HepG2 (cell line): ENCODE data around the gene PLCL1. TPM values are rescaled to one million over a fixed set of nuclear protein-coding genes. Genes with fewer than 3 reads are reported as not detected.

Experiments
- FOXK2 ChIP-seq: fragments of 450-650 bp; IDR thresholded peaks from 2 replicates; pipeline ENCODE4 v1.6.1; 2016
- HOXA3 ChIP-seq: sonication (generic); formaldehyde crosslinking; IDR thresholded peaks from 2 replicates; pipeline ENCODE4 v1.5.0; 2020; ENCODE audit warnings: missing genetic modification reagents
- MAX ChIP-seq: IDR thresholded peaks from 2 replicates; pipeline ENCODE4 v1.6.1; 2012; ENCODE audit warnings: inconsistent platforms
- PAXIP1 ChIP-seq: sonication (generic); formaldehyde crosslinking; conservative IDR thresholded peaks from 2 replicates; pipeline ENCODE4 v1.4.0; 2020; ENCODE audit warnings: mild to moderate bottlenecking, missing genetic modification reagents, moderate library complexity
- PHB2 ChIP-seq: fragments of 450-650 bp; IDR thresholded peaks from 2 replicates; pipeline ENCODE4 v1.6.1; 2018; ENCODE audit not compliant: partially characterized antibody
- RBFOX2 ChIP-seq: fragments of 200-400 bp; formaldehyde crosslinking; IDR thresholded peaks from 2 replicates; pipeline ENCODE4 v1.6.1; 2017; ENCODE audit warnings: low read depth, mild to moderate bottlenecking, low read length
- SMARCC2 ChIP-seq: fragments of 450-650 bp; IDR thresholded peaks from 2 replicates; pipeline ENCODE4 v1.6.1; 2017; ENCODE audit warnings: antibody characterized with exemption, mild to moderate bottlenecking
- SRY ChIP-seq: sonication (generic); formaldehyde crosslinking; IDR thresholded peaks from 2 replicates; pipeline ENCODE4 v1.8.0; 2022; ENCODE audit warnings: mild to moderate bottlenecking, missing genetic modification reagents
- XBP1 ChIP-seq: sonication (generic); formaldehyde crosslinking; IDR thresholded peaks from 2 replicates; pipeline ENCODE4 v1.5.0; 2020; ENCODE audit warnings: missing genetic modification reagents
- ZBTB40 ChIP-seq, 2 experiments: fragments of 450-650 bp in 1 of 2; sonication (generic) in 1 of 2; formaldehyde crosslinking in 1 of 2; IDR thresholded peaks; 2 replicates each; pipeline versions ENCODE4 v1.6.1 to v1.8.0; 2016 to 2022; ENCODE audit warnings: antibody characterized with exemption in 1 of 2, mild to moderate bottlenecking in 1 of 2, missing genetic modification reagents in 1 of 2
- ZNF350 ChIP-seq: sonication (generic); formaldehyde crosslinking; IDR thresholded peaks from 2 replicates; pipeline ENCODE4 v1.4.0; 2020; ENCODE audit warnings: mild to moderate bottlenecking, low read depth, missing genetic modification reagents, borderline replicate concordance
- ZNF430 ChIP-seq: sonication (generic); formaldehyde crosslinking; IDR thresholded peaks from 2 replicates; pipeline ENCODE4 v1.9.0; 2021; ENCODE audit warnings: mild to moderate bottlenecking, missing genetic modification reagents
- ZNF512 ChIP-seq: sonication (generic); formaldehyde crosslinking; IDR thresholded peaks from 2 replicates; pipeline ENCODE4 v1.4.0; 2020; ENCODE audit warnings: mild to moderate bottlenecking, missing genetic modification reagents
- ZNF652 ChIP-seq: IDR thresholded peaks from 2 replicates; pipeline ENCODE4 v1.6.1; 2016; ENCODE audit warnings: low read depth, borderline replicate concordance
- polyA plus RNA-seq, 8 experiments: library from polyadenylated mRNA; depleted of rRNA in 3 of 8; stranded (reverse) in 7 of 8; unstranded in 1 of 8; fragments of >200 nt; fragmentation: Illumina TruSeq in 4 of 8; extraction: Trizol in 4 of 8; gene quantifications; 2 replicates each; pipeline versions ENCODE4 v1.2.1 to v1.2.3, GENCODE V29; 2011 to 2016; ENCODE audit warnings: low read depth in 4 of 8, missing spikeins in 1 of 8, mixed read lengths in 1 of 8; ENCODE audit not compliant: insufficient read depth in 1 of 8
- total RNA-seq, 5 experiments: library from RNA; depleted of rRNA; stranded (reverse); fragments of >200 nt; fragmentation: Illumina TruSeq; extraction: Trizol; gene quantifications; 2 replicates each; pipeline ENCODE4 v1.2.3, GENCODE V29; 2016; ENCODE audit warnings: low read depth in 1 of 5

Gene PLCL1
- total and polyA plus RNA-seq, 2 of the 13 experiments (the other 11 are each of a cell fraction or from before 2014, with no cell fraction given) = not detected

- TF ChIP-seq ZBTB40 (IDR thresholded peaks at IDR 0.05) = no peak
- no peak for TF ChIP-seq ZBTB40 (CRISPR knock-in tag; IDR thresholded peaks at IDR 0.05)
- no peak for TF ChIP-seq ZNF652
- TF ChIP-seq ZNF512 (CRISPR knock-in tag) = no peak
- no peak for TF ChIP-seq ZNF350
- TF ChIP-seq SMARCC2 = no peak
- no peak for TF ChIP-seq MAX
- TF ChIP-seq PHB2 = no peak
- no peak for TF ChIP-seq XBP1 (CRISPR knock-in tag)
- TF ChIP-seq PAXIP1 (CRISPR knock-in tag) = no peak
- no peak for TF ChIP-seq SRY
- TF ChIP-seq ZNF430 = no peak
- no peak for TF ChIP-seq FOXK2
- TF ChIP-seq HOXA3 (CRISPR knock-in tag) = no peak
- TF ChIP-seq RBFOX2 = no peak
Measured at GRCh38 chr2:198175271-198175670, 370.9 kb downstream of the PLCL1 start (continued).
